ENCODE measurements around the gene OR6Q1. TPM values are rescaled to one million over a fixed set of nuclear protein-coding genes. Genes with fewer than 3 reads are reported as not detected.

Gene OR6Q1
- total and polyA plus RNA-seq, 2 of the 13 experiments (the other 11 are each of a cell fraction or from before 2014, with no cell fraction given) = not detected

DNA sequence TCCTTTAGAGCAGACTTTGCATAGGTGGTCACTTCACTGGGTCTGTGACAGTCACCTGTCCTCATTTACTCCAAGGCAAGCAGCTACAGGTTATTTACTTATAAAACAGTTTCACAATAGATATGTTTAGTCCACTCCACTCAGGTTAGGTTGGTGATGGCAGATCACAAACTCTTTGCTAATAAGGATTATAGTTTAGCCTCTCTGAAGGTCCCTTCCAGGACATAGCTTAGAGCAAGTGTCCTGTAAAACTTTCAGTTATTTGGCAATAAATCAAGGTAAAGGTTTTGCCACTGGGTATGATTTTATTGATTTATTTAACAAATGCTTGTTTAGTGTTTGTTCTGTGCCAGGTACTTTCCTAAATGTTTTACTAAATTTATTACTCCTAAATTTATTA, 8.8 kb downstream of the OR6Q1 start:
- POLR2A ChIA-PET = no interaction called here
- CTCF ChIA-PET (ENCODE audit: low intra/inter-chr PET ratio, low total read pairs) = no interaction called here
- TF ChIP-seq, protein P1, sequence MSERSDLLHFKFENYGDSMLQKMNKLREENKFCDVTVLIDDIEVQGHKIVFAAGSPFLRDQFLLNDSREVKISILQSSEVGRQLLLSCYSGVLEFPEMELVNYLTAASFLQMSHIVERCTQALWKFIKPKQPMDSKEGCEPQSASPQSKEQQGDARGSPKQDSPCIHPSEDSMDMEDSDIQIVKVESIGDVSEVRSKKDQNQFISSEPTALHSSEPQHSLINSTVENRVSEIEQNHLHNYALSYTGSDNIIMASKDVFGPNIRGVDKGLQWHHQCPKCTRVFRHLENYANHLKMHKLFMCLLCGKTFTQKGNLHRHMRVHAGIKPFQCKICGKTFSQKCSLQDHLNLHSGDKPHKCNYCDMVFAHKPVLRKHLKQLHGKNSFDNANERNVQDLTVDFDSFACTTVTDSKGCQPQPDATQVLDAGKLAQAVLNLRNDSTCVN (CRISPR knock-in tag; IDR thresholded peaks at IDR 0.05; ENCODE audit: borderline replicate concordance) = no peak
- TF ChIP-seq REL (CRISPR knock-in tag; conservative IDR thresholded peaks at IDR 0.05) = no peak
- TF ChIP-seq, protein P2, sequence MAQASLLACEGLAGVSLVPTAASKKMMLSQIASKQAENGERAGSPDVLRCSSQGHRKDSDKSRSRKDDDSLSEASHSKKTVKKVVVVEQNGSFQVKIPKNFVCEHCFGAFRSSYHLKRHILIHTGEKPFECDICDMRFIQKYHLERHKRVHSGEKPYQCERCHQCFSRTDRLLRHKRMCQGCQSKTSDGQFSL (CRISPR knock-in tag; IDR thresholded peaks at IDR 0.05) = no peak
- TF ChIP-seq, protein P3, sequence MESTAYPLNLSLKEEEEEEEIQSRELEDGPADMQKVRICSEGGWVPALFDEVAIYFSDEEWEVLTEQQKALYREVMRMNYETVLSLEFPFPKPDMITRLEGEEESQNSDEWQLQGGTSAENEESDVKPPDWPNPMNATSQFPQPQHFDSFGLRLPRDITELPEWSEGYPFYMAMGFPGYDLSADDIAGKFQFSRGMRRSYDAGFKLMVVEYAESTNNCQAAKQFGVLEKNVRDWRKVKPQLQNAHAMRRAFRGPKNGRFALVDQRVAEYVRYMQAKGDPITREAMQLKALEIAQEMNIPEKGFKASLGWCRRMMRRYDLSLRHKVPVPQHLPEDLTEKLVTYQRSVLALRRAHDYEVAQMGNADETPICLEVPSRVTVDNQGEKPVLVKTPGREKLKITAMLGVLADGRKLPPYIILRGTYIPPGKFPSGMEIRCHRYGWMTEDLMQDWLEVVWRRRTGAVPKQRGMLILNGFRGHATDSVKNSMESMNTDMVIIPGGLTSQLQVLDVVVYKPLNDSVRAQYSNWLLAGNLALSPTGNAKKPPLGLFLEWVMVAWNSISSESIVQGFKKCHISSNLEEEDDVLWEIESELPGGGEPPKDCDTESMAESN (CRISPR knock-in tag; conservative IDR thresholded peaks at IDR 0.05) = no peak

DNA sequence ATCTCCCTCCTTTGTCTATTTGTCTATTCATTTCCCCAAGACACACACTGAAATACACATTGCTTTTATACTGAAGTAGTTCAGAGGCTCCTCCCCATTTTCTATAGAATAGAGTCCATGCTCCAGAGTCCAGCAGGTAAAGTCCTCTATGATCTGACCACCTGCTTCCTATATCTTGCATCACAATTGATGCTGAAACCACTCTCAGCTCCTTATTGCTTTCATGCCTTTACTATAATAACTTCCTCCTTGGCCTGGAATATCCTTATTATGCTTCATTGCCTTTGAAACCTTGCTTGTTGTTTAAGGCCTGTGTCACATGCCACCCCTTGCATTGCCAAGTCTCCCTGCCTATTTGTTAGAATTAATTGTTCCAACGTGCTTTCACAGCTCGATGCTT, 12.6 kb downstream of the OR6Q1 start:
- ATAC-seq (no peak), FAIRE-seq (no peak), DNase-seq (ENCODE audit: low spot score) (no peak)
- no peak overlapping the region for H2AFZ ChIP-seq (ENCODE audit: low read length)
- no peak overlapping the region for H3K4me3 ChIP-seq (replicated peaks in 1 of 3; ENCODE audit: insufficient read depth in 1 of 3, low read depth in 2 of 3, low read length in 3 of 3)
- no peaks in the 10 kb centered on the region for H4K20me1 ChIP-seq (ENCODE audit: insufficient read depth, low read length)
- H3K27ac ChIP-seq (ENCODE audit: extremely low read length, insufficient read depth, low read length) = no peak overlapping the region
- no peak overlapping the region for H3K4me2 ChIP-seq (ENCODE audit: low read depth, low read length)
- no peaks in the 10 kb centered on the region for H3K9me3 ChIP-seq (ENCODE audit: low read length)
- peaks cover 10% of the 10 kb centered on the region; the same call in 1 of the 2 replicates for H3K4me1 ChIP-seq (ENCODE audit: insufficient read depth, low read length)
- 7% methylated on average over 2 of the region's 2 CpGs for WGBS (ENCODE audit: low lambda C conversion rate)
- intact Hi-C loops (cut with micrococcal nuclease; ENCODE audit: unreplicated experiment) (no loop called here), in situ Hi-C loops (cut with HindIII; ENCODE audit: extremely low pct_ligation_motif_present, low pct_unique_long_range_greater_than_20kb) (no loop called here)
- no peaks in the 10 kb centered on the region for H3K79me2 ChIP-seq (ENCODE audit: insufficient read depth, low read length)
- ChIA-PET POLR2A (no interaction called here), CTCF (ENCODE audit: low intra/inter-chr PET ratio, low total read pairs) (no interaction called here)
- H3K36me3 ChIP-seq (replicated peaks in 1 of 2; ENCODE audit: control insufficient read depth in 1 of 2, insufficient read depth in 2 of 2, low read length in 2 of 2) = no peaks in the 10 kb centered on the region
- no peak overlapping the region for H3K9ac ChIP-seq (ENCODE audit: insufficient read depth, low read depth, low read length)
- H3K27me3 ChIP-seq (ENCODE audit: control insufficient read depth in 1 of 2, insufficient read depth in 2 of 2, low read length in 2 of 2) = no peaks in the 10 kb centered on the region
- BruUV-seq (replicated peaks) = no TSS peak
- TF ChIP-seq SRSF9 (IDR thresholded peaks at IDR 0.05; ENCODE audit: borderline replicate concordance, insufficient read depth, low read depth, low read length, poor library complexity, severe bottlenecking) = no peak
- TF ChIP-seq JARID2 (CRISPR knock-in tag; IDR thresholded peaks at IDR 0.05; ENCODE audit: insufficient replicate concordance) = no peak
- no peak for TF ChIP-seq ZFP62 (CRISPR knock-in tag; IDR thresholded peaks at IDR 0.05)
- TF ChIP-seq, protein P4, sequence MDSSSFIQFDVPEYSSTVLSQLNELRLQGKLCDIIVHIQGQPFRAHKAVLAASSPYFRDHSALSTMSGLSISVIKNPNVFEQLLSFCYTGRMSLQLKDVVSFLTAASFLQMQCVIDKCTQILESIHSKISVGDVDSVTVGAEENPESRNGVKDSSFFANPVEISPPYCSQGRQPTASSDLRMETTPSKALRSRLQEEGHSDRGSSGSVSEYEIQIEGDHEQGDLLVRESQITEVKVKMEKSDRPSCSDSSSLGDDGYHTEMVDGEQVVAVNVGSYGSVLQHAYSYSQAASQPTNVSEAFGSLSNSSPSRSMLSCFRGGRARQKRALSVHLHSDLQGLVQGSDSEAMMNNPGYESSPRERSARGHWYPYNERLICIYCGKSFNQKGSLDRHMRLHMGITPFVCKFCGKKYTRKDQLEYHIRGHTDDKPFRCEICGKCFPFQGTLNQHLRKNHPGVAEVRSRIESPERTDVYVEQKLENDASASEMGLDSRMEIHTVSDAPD (CRISPR knock-in tag; IDR thresholded peaks at IDR 0.05) = no peak
- no peak for TF ChIP-seq ZNF556 (CRISPR knock-in tag; IDR thresholded peaks at IDR 0.05; ENCODE audit: borderline replicate concordance)
- TF ChIP-seq, protein P5, sequence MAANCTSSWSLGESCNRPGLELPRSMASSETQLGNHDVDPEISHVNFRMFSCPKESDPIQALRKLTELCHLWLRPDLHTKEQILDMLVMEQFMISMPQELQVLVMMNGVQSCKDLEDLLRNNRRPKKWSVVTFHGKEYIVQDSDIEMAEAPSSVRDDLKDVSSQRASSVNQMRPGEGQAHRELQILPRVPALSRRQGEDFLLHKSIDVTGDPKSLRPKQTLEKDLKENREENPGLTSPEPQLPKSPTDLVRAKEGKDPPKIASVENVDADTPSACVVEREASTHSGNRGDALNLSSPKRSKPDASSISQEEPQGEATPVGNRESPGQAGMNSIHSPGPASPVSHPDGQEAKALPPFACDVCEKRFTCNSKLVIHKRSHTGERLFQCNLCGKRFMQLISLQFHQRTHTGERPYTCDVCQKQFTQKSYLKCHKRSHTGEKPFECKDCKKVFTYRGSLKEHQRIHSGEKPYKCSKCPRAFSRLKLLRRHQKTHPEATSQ (CRISPR knock-in tag; IDR thresholded peaks at IDR 0.05; ENCODE audit: borderline replicate concordance) = no peak

More for the DNA sequence above, 8.8 kb downstream of the OR6Q1 start:
- H3K79me2 ChIP-seq (ENCODE audit: insufficient read depth, low read length) = no peaks in the 10 kb centered on the region
- ATAC-seq (no peak), DNase-seq (ENCODE audit: low spot score) (no peak), FAIRE-seq (no peak)
- intact Hi-C loops (cut with micrococcal nuclease; ENCODE audit: unreplicated experiment) = loop anchor here (10.0 kb wide), 1 partner anchor 125 kb away; no protein-coding TSS in a partner anchor
- no peaks in the 10 kb centered on the region for H4K20me1 ChIP-seq (ENCODE audit: insufficient read depth, low read length)
- no peak overlapping the region for H2AFZ ChIP-seq (ENCODE audit: low read length)
- H3K4me1 ChIP-seq (ENCODE audit: insufficient read depth, low read length) = no peaks in the 10 kb centered on the region; the same call in 1 of the 2 replicates
- no peak overlapping the region for H3K4me3 ChIP-seq (replicated peaks in 1 of 3; ENCODE audit: insufficient read depth in 1 of 3, low read depth in 2 of 3, low read length in 3 of 3)
- peaks cover 10% of the 10 kb centered on the region for H3K9me3 ChIP-seq (ENCODE audit: low read length)
- H3K36me3 ChIP-seq (replicated peaks in 1 of 2; ENCODE audit: control insufficient read depth in 1 of 2, insufficient read depth in 2 of 2, low read length in 2 of 2) = no peaks in the 10 kb centered on the region
- H3K9ac ChIP-seq (ENCODE audit: insufficient read depth, low read depth, low read length) = no peak overlapping the region
- in situ Hi-C loops (cut with HindIII; ENCODE audit: extremely low pct_ligation_motif_present, low pct_unique_long_range_greater_than_20kb) = no loop called here
- no peak overlapping the region for H3K27ac ChIP-seq (ENCODE audit: extremely low read length, insufficient read depth, low read length)
- H3K27me3 ChIP-seq (ENCODE audit: control insufficient read depth in 1 of 2, insufficient read depth in 2 of 2, low read length in 2 of 2) = no peaks in the 10 kb centered on the region; a peak in 1 of 5 replicates
- H3K4me2 ChIP-seq (ENCODE audit: low read depth, low read length) = no peak overlapping the region
- no TSS peak for BruUV-seq (replicated peaks)
